OCI-LY7 (cell line): ENCODE measurements around the gene GCAT. TPM values are rescaled to one million over a fixed set of nuclear protein-coding genes. Genes with fewer than 3 reads are reported as not detected.

Experiments
- BruUV-seq: library from RNA; stranded (reverse); fragments of 400-500 nt; replicated peaks from 2 replicates; lab custom pipeline; 2021; lab: Mats Ljungman, UMichigan
- CTCF ChIA-PET: fragments of 300-600 bp; sonication (Branson Sonifier 250); formaldehyde crosslinking; loops from one replicate; lab custom pipeline; 2022; ENCODE audit warnings: antibody characterized with exemption; ENCODE audit not compliant: unreplicated experiment; lab: Charles Lee
- POLR2A ChIA-PET: fragments of 300-600 bp; sonication (Branson Sonifier 250); formaldehyde crosslinking; loops from one replicate; lab custom pipeline; 2022; ENCODE audit warnings: antibody characterized with exemption; lab: Charles Lee
- DNase-seq: peaks from one replicate; pipeline ENCODE4 v3.0.0-alpha.2; 2015; ENCODE audit warnings: low spot score
- H2AFZ ChIP-seq: fragments of 200-600 bp; sonication (generic), shearing (Covaris generic); 2 replicates; pipeline ENCODE4 v1.6.1; 2014; ENCODE audit warnings: mild to moderate bottlenecking, antibody characterized with exemption, low read length, moderate library complexity
- H3K27ac ChIP-seq: fragments of 200-600 bp; sonication (generic); 2 replicates; pipeline ENCODE4 v1.5.1; 2014; ENCODE audit warnings: mixed run types, low read depth, mild to moderate bottlenecking, moderate library complexity, low read length, inconsistent platforms; ENCODE audit not compliant: poor library complexity, severe bottlenecking
- H3K36me3 ChIP-seq: fragments of 200-600 bp; sonication (generic); 2 replicates; pipeline ENCODE4 v1.6.1; 2014; ENCODE audit warnings: mild to moderate bottlenecking, antibody characterized with exemption, low read length, moderate library complexity, mixed read lengths; ENCODE audit not compliant: insufficient read depth
- H3K4me1 ChIP-seq: fragments of 200-600 bp; sonication (generic); 2 replicates; pipeline ENCODE4 v1.5.1; 2014; ENCODE audit warnings: mild to moderate bottlenecking, low read length; ENCODE audit not compliant: insufficient read depth, poor library complexity, severe bottlenecking
- H3K4me2 ChIP-seq: fragments of 200-600 bp; sonication (generic); 2 replicates; pipeline ENCODE4 v1.6.1; 2014; ENCODE audit warnings: mild to moderate bottlenecking, low read length
- H3K4me3 ChIP-seq: fragments of 200-600 bp; sonication (generic); 2 replicates; pipeline ENCODE4 v1.5.1; 2014; ENCODE audit warnings: mild to moderate bottlenecking, low read depth, low read length; ENCODE audit not compliant: poor library complexity, severe bottlenecking
- H3K79me2 ChIP-seq: fragments of 200-600 bp; sonication (generic); 2 replicates; pipeline ENCODE4 v1.6.1; 2016; ENCODE audit warnings: low read depth, mild to moderate bottlenecking, low read length, moderate library complexity, mixed read lengths; ENCODE audit not compliant: insufficient read depth
- H3K9me2 ChIP-seq: fragments of 200-600 bp; sonication (generic); 2 replicates; pipeline ENCODE4 v1.6.1; 2016; ENCODE audit warnings: mild to moderate bottlenecking, low read length, mixed read lengths; ENCODE audit not compliant: insufficient read depth
- H3K9me3 ChIP-seq: fragments of 200-600 bp; sonication (generic); 2 replicates; pipeline ENCODE4 v1.6.1; 2014; ENCODE audit warnings: mild to moderate bottlenecking, mixed run types, low read length, mixed read lengths
- H4K20me1 ChIP-seq: fragments of 200-600 bp; sonication (generic); 2 replicates; pipeline ENCODE4 v1.6.1; 2014; ENCODE audit warnings: mild to moderate bottlenecking, antibody characterized with exemption, low read length, moderate library complexity, mixed read lengths; ENCODE audit not compliant: insufficient read depth
- EZH2phosphoT487 ChIP-seq: fragments of 200-600 bp; sonication (generic); IDR thresholded peaks from 2 replicates; pipeline ENCODE4 v1.6.1; 2018; ENCODE audit warnings: low read depth, borderline replicate concordance, mild to moderate bottlenecking, mixed run types, antibody characterized with exemption, low read length, moderate library complexity, mixed read lengths
- intact Hi-C: fragments of 100-400 bp; cut with micrococcal nuclease; formaldehyde crosslinking; loops from one replicate; pipeline ENCODE4 v1.10.0; 2022; ENCODE audit not compliant: unreplicated experiment
- total RNA-seq, 2 experiments: library from RNA; depleted of rRNA in 1 of 2; stranded (reverse); fragments of >200 nt in 1 of 2; shearing (Covaris generic) in 1 of 2; gene quantifications; 2 replicates each; pipeline ENCODE4 v1.2.3, GENCODE V29; 2014 to 2022
- TF ChIP-seq, protein P1 (sequence below): fragments of 200-600 bp; sonication (generic); conservative IDR thresholded peaks from 2 replicates; pipeline ENCODE4 v1.5.1; 2014; ENCODE audit warnings: mild to moderate bottlenecking, antibody characterized with exemption, low read length, moderate library complexity, mixed read lengths

Gene GCAT
- total RNA-seq, 2 experiments from 2014 or later = 14.6 to 17.3 TPM

DNA sequence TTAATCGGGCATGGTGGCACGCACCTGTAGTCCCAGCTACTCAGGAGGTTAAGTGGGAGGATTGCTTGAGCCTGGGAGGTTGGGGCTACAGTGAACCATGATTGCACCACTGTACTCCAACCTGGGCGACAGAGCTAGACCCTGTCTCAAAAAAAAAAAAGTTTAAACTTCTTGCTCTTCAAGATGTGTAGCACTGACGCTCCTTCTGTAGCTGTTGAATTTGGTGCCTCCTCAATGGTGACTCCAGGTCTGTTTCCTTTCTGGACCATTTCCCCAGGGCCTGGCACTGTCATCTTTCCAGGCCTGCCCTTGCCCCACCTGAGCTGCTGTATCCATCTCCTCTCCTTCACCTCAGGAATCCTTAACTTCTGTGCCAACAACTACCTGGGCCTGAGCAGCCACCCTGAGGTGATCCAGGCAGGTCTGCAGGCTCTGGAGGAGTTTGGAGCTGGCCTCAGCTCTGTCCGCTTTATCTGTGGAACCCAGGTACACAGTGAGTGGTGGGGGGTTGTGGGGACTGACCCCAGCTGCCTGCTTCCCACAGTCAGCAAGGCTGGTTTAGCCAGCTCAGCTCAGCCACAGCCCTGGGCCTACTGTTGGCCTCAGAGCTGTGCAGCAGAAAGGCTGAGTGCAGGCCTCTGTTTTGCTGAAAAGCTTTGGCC is 2.1 kb downstream of the GCAT start:
- no peaks in the 10 kb centered on the region for H3K9me3 ChIP-seq
- H3K4me2 ChIP-seq = no peak overlapping the region
- H4K20me1 ChIP-seq = no peaks in the 10 kb centered on the region
- no TSS peak for BruUV-seq
- no peak for DNase-seq
- peaks cover 2% of the 10 kb centered on the region; the same call in 1 of the 2 replicates for H3K36me3 ChIP-seq
- H2AFZ ChIP-seq = no peak overlapping the region
- no peak overlapping the region for H3K27ac ChIP-seq
- peaks cover 14% of the 10 kb centered on the region for H3K4me1 ChIP-seq
- TF ChIP-seq, protein P1, sequence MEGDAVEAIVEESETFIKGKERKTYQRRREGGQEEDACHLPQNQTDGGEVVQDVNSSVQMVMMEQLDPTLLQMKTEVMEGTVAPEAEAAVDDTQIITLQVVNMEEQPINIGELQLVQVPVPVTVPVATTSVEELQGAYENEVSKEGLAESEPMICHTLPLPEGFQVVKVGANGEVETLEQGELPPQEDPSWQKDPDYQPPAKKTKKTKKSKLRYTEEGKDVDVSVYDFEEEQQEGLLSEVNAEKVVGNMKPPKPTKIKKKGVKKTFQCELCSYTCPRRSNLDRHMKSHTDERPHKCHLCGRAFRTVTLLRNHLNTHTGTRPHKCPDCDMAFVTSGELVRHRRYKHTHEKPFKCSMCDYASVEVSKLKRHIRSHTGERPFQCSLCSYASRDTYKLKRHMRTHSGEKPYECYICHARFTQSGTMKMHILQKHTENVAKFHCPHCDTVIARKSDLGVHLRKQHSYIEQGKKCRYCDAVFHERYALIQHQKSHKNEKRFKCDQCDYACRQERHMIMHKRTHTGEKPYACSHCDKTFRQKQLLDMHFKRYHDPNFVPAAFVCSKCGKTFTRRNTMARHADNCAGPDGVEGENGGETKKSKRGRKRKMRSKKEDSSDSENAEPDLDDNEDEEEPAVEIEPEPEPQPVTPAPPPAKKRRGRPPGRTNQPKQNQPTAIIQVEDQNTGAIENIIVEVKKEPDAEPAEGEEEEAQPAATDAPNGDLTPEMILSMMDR = no peak
- no peak for TF ChIP-seq EZH2phosphoT487
- ChIA-PET POLR2A (interaction anchor here (0.7 kb wide), 1 partner anchor 38 kb away, joined by 3 read pairs; no protein-coding TSS in a partner anchor), CTCF (no interaction called here)
- no peaks in the 10 kb centered on the region for H3K9me2 ChIP-seq
- H3K79me2 ChIP-seq = no peaks in the 10 kb centered on the region
- intact Hi-C loops = loop anchor here (5.0 kb wide), 1 partner anchor 63 kb away; no protein-coding TSS in a partner anchor
- H3K4me3 ChIP-seq = no peak overlapping the region

DNA sequence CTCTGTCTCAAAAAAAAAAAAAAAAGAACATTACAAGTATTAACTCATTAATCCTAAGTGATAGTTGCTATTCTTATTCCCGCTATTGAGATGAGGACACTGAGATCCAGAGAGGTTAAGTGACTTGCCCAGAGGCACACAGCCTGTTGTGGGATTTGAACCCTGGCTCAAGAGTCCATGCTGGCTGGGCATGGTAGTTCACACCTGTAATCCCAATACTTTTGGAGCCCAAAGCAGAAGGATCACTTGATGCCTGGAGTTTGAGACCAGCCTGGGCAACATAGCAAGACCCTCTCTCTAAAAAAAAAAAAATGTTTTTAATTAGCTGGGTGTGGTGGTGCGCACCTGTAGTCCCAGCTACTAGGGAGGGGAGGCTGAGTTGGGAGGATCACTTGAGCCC is 4.1 kb downstream of the GCAT start:
- ChIA-PET CTCF (no interaction called here), POLR2A (no interaction called here)
- Histone ChIP-seq H3K4me2 (no peak overlapping the region), H3K4me3 (no peak overlapping the region), H3K9me2 (no peaks in the 10 kb centered on the region), H3K9me3 (no peaks in the 10 kb centered on the region), H4K20me1 (no peaks in the 10 kb centered on the region), H3K4me1 (peaks cover 11% of the 10 kb centered on the region), H3K79me2 (no peaks in the 10 kb centered on the region), H3K27ac (no peak overlapping the region), H3K36me3 (peaks cover 2% of the 10 kb centered on the region; the same call in 1 of the 2 replicates), H2AFZ (no peak overlapping the region)
- TF ChIP-seq EZH2phosphoT487 = no peak
- TF ChIP-seq, protein P1 = no peak
- DNase-seq = no peak
- intact Hi-C loops = no loop called here
- BruUV-seq = no TSS peak
